HG03097 (cell line): Measurements from ENCODE around the gene FUT2.
A peak's percentile ranks its signal among the peaks of the same experiment; 100 is the strongest.

Experiments used
- ATAC-seq: cut with Tn5 transposase; IDR thresholded peaks from one replicate; pipeline ENCODE4 v1.9.1; 2021; ENCODE audit not compliant: unreplicated experiment, low FRiP score

Gene FUT2

GRCh38 chr19:48724796-48725753, 29.3 kb downstream of the FUT2 start:
- no peak for ATAC-seq

- ATAC-seq: no peak
These were observed 30.8 kb downstream of the FUT2 start for GRCh38 chr19:48726556-48726955.

GRCh38 chr19:48728911-48729664, 33.3 kb downstream of the FUT2 start:
- ATAC-seq: no peak

- no peak for ATAC-seq
These were observed 35.7 kb downstream of the FUT2 start for GRCh38 chr19:48731452-48731851.

- ATAC-seq: no peak
These were observed 38.9 kb downstream of the FUT2 start for GRCh38 chr19:48734625-48735024.

- ATAC-seq: no peak
These were observed 39.4 kb downstream of the FUT2 start for GRCh38 chr19:48735031-48735615.

- ATAC-seq: no peak
These were observed 41.7 kb downstream of the FUT2 start for GRCh38 chr19:48737360-48737998.

- peak; percentile 71 for ATAC-seq
These were observed 43.0 kb downstream of the FUT2 start for GRCh38 chr19:48738557-48739403.

- no peak for ATAC-seq
These were observed 43.8 kb downstream of the FUT2 start for GRCh38 chr19:48739404-48740163.

GRCh38 chr19:48740164-48740972, 44.6 kb downstream of the FUT2 start, which contains the start of gene RASIP1:
Gene RASIP1, minus strand, starts transcription at chr19:48740610. Its CDS starts 328 bp downstream, at chr19:48740282.
- ATAC-seq: no peak

- no peak for ATAC-seq
These were observed 45.6 kb downstream of the FUT2 start for GRCh38 chr19:48741129-48741999.

GRCh38 chr19:48742096-48742495, 46.3 kb downstream of the FUT2 start:
- no peak for ATAC-seq

GRCh38 chr19:48745208-48745995, 49.6 kb downstream of the FUT2 start:
- no peak for ATAC-seq

GRCh38 chr19:48746110-48746509, 50.3 kb downstream of the FUT2 start:
- ATAC-seq: no peak

GRCh38 chr19:48746738-48747575, 51.2 kb downstream of the FUT2 start, which contains the start of gene IZUMO1:
Gene IZUMO1, minus strand, starts transcription at chr19:48746909. Its CDS starts 1,050 bp downstream, at chr19:48745859.
- no peak for ATAC-seq
